GM10248 (cell line): Measurements from ENCODE around the gene MTERF2.

Source experiments
- CTCF ChIA-PET: fragments of 300-600 bp; sonication (Branson Sonifier 250); formaldehyde crosslinking; extraction: SDS; loops from one replicate; lab custom pipeline; 2021; ENCODE audit warnings: antibody characterized with exemption; lab: Yijun Ruan, JAX
- POLR2A ChIA-PET: fragments of 350-650 bp; sonication (Branson Sonifier 250); formaldehyde crosslinking; extraction: SDS; loops from one replicate; lab custom pipeline; 2020; ENCODE audit warnings: antibody characterized with exemption; lab: Yijun Ruan, JAX
- DNase-seq: peaks from one replicate; pipeline ENCODE4 v3.0.0; 2012; ENCODE audit errors: extremely low spot score
- CTCF ChIP-seq: IDR thresholded peaks from 2 replicates; pipeline ENCODE4 v1.5.1; 2012; ENCODE audit warnings: mild to moderate bottlenecking, low read depth; ENCODE audit errors: extremely low read depth, missing control alignments, control extremely low read depth

Gene MTERF2

GRCh38 chr12:106986625-106987389 is at the start of gene MTERF2:
TSS of gene MTERF2 (minus strand) at chr12:106987146. CDS start at chr12:106978714, 8,432 bp downstream.
- DNase-seq, result peak; percentile 96
- TF ChIP-seq CTCF, result no peak
- ChIA-PET POLR2A (interaction anchor here (0.5 to 1.2 kb wide), 3 partner anchors 10 to 31 kb away, joined by 3 to 5 read pairs (median 3); partner anchors contain the start of gene TMEM263), CTCF (interaction anchor here (0.9 to 1.5 kb wide), 2 partner anchors 104 to 145 kb away, joined by 3 read pairs; no protein-coding TSS in a partner anchor)

GRCh38 chr12:107035733-107036132 is 48.8 kb upstream of the MTERF2 start:
- no peak for DNase-seq
- ChIA-PET POLR2A (no interaction called here), CTCF (interaction anchor here (1.3 kb wide), 1 partner anchor 8 kb away, joined by 4 read pairs; no protein-coding TSS in a partner anchor)
- no peak for TF ChIP-seq CTCF

GRCh38 chr12:107033758-107034739 is 47.1 kb upstream of the MTERF2 start:
- no peak for DNase-seq
- ChIA-PET POLR2A (no interaction called here), CTCF (no interaction called here)
- TF ChIP-seq CTCF, result no peak

GRCh38 chr12:107032266-107032665 is 45.3 kb upstream of the MTERF2 start:
- ChIA-PET POLR2A (no interaction called here), CTCF (no interaction called here)
- no peak for DNase-seq
- TF ChIP-seq CTCF, result no peak

- ChIA-PET CTCF (interaction anchor here (0.7 kb wide), 1 partner anchor 73 kb away, joined by 3 read pairs; no protein-coding TSS in a partner anchor), POLR2A (no interaction called here)
- DNase-seq, result no peak
- TF ChIP-seq CTCF, result no peak
Observed at GRCh38 chr12:107031061-107031460, 44.1 kb upstream of the MTERF2 start.

GRCh38 chr12:107029081-107029480 is 42.1 kb upstream of the MTERF2 start:
- POLR2A ChIA-PET, result no interaction called here
- CTCF ChIA-PET, result no interaction called here
- DNase-seq, result no peak
- no peak for TF ChIP-seq CTCF
